NCI-H1417 treated with DMSO at 0.1 percent for 48 hours (cell line): ENCODE data around the gene P2RX1.

Experiments used
- DNase-seq: peaks from one replicate; lab custom pipeline; 2025; lab: John Stamatoyannopoulos, UW

The P2RX1 gene

DNA sequence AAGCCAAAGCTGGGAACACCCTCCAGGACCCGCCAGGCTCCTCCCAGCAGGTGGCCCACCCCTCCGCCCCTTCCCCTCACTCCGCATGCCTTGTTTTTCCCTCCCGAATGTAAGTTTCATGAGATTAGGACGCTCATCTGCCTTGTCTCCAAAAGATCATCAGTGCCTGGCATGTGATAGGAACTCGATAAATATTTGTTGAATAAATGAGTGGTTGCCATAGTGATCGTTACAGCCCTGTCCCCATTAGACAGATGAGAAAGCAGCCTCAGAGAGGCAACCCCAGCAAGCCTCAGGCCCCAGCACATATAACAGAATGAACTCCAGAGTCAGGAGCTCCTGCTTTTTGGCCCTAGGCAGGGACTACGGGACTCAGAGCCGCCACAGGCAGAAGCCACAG, 28.5 kb downstream of the P2RX1 start:
- DNase-seq = no peak

DNA sequence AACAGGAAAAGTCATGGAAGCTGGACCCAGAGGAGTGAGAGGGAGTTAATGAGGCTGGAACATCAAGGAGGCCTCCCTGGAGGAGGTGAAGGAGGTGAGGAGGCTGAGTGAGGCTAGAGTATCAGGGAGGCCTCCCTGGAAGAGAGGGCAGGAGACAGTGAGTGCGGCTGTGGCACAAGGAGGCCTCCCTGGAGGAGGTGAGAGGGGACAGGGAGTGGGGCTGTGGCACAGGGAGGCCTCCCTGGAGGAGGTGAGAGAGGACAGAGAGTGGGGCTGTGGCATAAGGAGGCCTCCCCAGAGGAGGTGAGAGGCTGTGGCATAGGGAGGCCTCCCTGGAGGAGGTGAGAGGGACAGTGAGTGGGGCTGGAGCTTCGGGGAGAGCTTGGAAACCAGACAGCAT, 28.9 kb downstream of the P2RX1 start:
- no peak for DNase-seq

DNA sequence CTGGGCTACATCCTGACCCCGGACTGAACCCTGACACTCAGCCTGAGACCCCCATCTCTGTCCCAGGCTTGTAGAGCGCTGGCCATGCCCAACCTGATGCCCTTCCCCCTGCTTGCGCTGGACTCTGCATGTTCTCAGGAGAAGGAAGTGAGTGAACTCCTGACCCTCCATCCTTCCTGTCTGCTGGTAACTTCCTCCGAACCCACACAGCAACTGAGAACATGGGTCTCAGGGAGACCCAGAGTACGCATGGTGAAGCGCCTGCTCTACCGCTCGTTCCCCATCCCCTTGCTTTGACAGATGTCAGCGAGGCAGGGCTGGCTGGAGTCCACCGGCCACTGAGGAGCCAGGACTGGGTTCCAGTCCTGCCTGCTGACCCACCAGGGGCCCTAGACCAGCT, 29.5 kb downstream of the P2RX1 start:
- DNase-seq = no peak

DNA sequence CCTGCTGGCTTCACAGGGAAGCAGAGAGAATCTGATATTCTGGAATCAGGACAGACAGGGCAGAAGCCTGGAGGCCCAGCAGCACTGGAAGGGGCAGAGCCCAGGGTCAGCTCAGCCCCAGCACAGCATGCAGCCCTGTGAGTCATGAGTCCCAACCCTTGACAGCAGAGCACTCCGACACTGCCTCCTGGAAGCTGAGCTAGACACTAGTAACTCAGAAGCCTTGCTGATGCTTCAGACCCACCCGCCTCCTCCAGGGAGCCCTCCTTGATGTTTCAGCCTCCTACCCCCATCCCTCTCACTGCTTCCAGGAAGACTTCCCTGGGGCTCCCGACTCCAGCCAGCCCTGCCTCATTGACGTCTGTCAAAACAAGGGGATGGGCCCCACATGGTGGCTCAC, 30.3 kb downstream of the P2RX1 start:
- DNase-seq = no peak

DNA sequence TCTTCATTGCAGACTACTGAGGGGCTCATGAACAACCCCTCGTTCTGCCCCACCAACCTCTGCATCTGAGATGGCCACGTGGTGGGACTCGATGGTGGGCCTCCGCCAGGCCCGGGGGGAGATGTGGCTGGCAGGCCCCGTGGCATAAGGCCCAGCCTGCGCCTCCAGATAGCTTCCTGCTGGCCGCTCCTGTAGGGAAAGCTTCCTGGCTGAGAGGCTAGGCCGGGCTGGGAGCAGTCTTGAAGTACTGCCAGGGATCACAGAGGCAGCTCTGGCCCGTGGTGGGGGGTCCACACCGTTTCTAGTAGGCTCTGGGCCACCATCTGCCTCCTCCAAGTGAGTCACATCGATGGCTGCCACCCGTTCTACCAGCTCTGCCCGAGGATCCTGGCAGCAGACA, 31.0 kb downstream of the P2RX1 start:
- DNase-seq = no peak

DNA sequence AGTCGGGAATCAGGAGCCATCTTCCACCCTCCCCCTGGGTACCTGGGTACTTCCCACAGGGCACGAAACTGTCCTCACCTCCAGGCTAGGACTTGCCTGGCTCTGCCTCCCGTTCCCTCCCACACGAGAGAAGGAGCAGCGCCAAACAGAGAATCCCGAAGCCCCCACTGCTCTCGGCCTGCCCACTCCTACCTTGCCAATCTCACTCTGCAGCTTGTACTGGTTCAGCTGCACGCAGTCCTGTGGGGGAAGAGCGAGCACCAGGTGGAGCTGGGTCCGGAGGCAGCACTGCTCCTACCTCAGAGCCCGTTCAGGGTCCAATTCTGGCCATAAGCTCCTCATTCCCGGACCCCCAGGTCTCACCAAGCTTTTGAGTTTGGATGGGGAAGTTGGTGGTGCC, 32.1 kb downstream of the P2RX1 start:
- DNase-seq = no peak

DNA sequence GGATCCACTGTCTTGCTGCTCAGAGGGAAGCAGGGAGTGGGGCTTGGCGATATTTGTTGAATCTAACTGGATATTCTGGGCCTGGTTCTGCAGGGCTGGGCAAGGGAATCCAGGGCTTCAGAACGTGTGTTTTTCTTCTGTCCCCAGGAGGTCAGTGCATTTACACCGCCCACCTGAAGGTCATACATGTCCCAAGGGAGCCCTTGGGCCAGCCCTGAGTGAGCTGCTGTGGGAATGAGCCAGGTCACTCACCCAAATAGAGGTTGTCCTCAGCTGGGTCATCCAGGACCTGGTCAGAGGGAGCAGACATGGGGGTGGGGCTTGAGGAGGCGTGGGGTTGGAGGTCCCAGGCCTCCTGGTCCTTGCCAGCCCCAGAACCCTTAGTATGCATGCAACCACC, 34.0 kb downstream of the P2RX1 start:
- no peak for DNase-seq

DNA sequence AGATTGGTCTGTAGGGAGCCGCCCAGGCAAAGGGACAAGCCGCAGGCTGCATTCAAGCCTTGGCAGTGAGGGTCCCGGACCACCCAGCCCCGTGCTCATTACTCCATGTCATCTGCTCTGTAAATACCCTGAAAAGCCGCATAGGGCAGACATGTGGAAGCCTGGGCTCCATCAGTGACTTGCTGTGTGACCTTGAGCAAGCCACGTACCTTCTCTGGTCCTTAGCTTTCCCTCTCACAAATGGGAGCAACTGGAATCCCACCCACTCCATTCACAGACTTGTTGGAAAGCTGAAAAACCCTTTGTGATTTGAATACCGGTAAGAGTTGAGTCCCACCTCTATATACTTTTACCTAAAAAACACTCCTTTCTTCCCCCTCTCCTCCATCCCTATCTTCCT, 35.3 kb downstream of the P2RX1 start:
- DNase-seq = no peak

DNA sequence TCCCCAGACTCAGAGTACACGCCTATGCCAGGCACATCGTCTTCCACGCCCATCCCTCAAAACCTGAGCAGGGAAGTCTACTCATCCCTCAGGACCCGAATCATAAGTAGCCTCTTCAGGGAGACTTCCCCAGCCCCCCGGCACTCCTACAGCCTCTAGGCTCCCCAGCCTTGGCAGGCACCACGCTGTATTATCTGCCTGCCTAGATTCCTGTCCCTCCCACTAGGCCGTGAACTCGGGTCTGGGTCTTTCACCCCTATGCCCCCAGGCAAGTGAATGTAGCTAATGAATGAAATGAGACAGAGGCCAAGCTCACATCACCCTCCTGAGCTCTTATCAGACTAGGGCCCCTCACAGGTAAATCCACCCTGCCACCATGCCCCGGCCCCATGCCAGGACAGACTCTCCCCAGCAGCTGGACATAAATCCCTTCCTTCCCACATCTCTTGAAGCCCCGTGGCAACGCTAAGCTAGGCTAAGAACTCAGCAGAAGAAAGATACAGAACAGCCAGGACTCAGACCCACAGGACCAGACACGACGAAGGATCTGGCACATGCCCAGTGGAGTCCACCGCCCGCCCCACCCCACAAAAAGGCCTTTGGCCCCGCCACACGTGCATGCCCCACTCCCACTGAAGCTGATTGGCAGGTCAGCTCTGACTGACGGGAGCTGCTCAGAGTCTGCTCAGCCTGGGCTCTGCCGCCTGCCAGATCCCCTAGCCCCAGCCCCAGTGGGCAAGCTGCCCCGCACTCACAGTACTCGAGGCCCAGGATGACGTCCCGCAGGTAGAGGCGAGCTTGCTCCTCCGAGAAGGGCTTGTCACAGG, 36.5 kb downstream of the P2RX1 start:
- DNase-seq = no peak

DNA sequence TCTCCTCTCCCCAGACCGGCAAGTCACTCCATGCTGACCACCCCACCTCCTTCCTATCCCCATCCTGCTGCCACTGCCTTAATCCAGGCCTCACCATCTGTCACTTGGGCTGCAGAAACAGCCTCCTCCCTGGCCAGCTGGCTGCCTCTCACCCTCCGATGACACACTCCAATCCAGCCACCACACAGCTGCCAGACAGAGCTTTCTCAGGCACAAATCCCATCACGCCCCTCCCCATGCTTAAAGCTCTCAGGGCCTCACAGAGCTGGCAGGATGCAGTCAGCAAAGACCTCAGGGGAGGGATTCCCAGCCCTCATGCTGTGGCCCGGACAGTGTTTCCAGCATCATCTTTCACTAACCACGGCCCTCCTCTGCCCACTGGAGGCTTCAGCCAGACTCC, 37.1 kb downstream of the P2RX1 start:
- DNase-seq = no peak

DNA sequence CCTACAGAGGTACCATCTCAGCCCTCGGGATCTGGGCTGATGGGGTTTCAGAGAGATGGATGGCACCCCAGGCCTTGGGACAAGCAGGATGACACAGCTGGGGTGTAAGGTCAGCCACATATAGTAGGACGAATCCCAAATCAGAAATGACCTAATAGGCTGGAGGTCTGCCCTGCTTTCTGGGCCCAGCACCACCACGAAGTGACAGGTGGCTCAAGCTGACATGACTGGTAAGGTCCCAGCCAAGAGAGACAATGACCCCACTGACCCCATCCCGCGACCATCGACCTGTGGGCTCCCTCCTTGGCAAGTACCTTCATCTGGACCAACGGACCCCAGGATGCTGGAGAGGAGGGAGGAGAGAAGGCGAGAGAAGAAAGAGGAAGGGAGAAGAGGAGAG, 39.0 kb downstream of the P2RX1 start:
- no peak for DNase-seq

DNA sequence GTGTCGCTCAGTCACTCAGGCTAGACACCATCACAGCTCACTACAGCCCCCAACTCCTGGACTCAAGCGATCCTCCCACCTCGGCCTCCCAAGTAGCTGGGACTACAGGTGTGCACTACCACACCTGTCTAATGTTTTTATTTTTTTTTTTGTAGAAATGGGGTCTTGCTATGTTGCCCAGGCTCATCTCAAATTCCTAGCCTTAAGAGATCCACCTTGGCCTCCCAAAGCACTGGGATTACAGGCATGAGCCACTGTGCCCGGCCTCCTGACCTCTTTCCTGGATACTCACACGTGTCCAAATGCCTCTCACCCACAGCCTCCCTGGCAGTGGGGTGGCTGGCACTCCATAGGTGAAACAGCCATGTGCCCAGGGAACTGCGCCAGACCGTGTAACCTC, 40.9 kb downstream of the P2RX1 start:
- no peak for DNase-seq

DNA sequence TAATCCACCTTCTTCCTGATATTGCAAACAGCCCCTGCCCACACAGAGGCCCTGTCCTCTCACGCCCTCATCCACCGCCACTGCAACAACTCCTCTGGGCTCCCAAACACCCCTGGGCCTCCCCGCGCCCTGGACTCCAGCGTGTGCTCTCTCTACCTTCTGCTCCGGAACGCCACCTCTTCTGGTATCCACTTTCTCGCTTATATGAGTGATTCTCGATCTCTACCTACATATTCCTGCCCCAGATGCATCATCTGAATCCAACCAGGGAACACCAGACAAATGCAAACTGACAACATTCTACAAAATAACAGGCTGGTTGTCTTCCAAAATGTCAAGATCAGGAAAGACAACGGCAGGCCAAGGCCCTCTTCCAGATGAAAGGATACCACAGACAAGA, 42.4 kb downstream of the P2RX1 start:
- no peak for DNase-seq

DNA sequence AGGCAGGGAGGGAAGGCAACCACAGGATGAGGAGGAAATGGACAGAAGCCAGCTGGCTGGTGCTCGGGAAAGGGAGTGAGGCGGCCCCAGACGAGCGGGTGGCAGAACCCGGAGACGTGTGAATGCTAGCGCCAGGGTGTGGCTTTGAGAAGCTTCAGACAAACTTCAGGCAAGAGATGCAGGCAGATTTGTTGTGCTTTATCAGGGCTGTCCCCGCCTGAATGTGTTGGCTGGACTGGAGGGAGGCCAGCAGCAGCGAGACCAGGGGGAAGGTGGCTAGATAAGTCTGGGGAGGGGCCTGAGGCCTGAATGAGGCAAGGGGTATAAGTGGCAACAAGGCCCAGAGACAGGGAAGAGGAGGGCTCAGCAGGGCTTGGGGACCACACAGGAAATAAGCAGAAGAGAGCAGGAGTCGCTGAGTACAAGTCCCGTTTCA, 45.4 kb downstream of the P2RX1 start:
- DNase-seq = no peak

DNA sequence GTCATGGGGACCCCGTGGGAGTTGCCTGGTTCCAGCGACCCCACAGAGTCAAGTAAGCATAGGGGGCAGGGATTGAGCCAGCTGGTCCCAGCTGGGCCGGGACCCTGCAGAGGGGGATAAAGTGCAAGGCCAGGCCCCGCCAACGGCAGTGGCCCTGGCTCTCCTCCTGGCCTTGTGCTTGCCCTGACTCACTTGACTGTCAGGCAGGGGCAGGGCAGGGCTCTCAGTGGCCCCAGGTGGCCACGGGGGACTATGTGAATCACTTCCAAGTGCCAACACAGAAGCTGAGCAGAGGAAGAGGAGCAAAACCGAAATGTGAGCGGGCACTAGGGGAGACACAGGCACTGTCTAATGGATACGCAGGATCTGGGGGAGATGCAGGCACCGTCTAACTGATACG, 48.7 kb downstream of the P2RX1 start:
- no peak for DNase-seq

DNA sequence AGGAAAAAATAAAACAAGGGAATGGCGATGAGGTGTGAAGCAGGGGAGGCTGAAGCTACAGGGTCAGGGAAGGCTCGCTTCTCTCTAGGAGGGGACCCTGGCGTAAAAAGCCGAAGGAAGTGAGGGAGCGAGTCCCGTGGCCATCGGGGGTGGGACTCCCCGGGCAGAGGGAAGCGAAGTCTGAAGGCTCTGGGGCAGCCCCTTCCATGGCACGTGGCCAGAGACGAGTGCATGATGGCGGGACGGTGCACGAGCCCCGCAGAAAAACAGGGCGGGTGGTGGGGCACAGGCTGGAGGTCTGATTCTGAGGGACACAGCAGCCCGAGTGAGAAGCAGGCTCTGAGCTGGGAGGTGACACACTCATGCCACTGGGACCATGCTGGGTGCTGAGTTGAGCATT, 49.2 kb downstream of the P2RX1 start:
- no peak for DNase-seq

DNA sequence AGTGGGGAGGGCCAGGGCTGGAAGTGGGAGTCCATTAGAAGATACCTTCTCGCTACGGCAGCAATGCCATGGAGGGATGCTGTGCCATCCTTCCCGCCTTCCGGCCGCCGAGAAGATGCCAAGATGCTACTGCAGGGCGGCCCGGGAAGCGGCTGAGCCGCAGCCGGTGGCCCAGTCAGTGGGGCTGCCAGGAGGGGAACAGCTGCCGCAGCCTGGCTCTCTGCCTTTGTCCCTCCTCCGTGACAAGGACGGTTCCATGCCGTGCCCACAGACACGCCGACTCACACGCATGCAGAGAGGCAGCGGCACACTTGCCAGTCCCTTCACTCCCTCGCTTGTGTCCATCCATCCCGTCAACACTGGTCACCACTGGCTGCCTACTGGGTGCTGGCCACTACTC, 50.0 kb downstream of the P2RX1 start:
- DNase-seq = no peak

DNA sequence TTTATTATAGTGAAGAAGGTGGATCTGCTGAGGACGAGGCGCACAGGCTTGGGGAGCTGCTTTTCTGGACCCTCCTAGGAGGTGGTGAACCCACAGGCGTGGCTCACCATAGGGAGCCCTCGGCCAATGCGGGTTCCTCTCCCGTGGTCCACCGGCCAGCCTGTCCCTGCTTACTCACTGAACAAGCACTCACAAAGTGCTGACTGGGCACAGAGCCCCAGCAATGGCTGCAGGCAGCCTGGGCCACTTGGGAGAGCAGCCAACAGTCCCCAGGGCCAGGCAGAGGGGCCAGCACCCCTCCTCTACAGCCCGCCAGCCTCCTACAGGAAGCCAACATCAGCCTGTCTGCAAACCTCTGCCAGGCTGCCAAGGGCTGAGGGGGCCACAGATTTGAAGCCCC, 51.1 kb downstream of the P2RX1 start:
- no peak for DNase-seq

DNA sequence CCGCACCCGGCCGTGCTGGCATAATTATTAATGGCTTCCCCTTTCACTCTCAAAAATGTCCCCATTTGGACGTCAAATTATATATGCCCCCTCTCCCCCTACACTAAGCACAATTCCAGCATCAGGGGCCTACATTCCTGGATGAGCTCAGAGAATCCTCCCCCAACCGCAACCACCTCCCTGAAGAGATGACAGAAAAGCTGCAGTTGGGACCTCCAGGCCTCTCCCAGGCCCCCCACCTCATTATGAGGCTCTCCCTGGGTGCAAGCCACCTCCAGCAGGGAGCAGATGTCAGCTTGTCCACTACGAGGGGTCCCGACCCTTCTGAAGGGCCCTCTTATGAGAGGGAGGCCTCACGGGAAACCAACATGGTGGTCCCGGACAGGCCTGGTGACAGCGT, 51.7 kb downstream of the P2RX1 start:
- DNase-seq = no peak

DNA sequence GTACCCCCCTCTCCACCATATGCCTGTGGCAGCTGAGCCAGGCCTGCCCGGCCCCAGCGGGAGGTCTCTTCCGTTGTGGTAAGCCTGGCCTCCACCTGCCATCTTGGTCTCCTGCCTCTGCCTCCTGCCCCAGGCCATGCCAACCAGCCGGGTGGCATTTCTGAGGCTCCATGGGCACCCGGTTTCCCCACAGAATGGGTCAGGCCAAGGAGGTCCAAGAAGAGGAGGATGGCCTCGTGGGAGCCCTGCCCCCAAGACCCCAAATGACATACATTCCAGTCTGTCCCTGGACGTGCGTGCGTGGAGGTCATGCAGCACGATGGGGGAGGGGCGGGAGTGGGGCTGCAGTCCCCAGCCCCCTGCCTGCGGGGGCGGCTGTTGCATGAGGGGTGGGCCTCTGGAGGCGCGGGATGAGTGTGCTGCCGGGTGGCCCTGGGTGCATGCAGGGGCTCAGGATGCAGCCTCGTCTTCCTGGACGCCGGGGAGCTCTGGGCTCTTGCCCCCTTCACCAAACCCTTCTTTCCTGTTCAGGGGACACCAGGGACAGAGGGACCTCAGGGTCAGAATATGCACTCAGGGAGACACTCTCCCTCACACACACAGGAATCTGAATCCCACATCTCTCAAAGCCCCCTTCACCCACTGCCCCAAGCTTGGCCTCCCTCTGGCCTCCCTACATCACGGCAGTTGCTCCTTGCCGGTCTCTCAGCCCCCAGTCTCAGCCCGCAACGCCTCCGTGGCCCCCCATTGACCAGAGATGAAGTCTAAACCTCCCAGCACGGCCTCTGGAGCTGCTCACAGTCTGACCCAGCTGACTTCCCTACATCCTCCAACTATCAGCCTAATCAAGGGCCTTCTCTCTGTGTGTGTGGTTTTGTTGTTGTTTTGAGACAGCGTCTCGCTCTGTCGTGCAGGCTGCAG, 54.2 kb downstream of the P2RX1 start:
- DNase-seq = no peak

DNA sequence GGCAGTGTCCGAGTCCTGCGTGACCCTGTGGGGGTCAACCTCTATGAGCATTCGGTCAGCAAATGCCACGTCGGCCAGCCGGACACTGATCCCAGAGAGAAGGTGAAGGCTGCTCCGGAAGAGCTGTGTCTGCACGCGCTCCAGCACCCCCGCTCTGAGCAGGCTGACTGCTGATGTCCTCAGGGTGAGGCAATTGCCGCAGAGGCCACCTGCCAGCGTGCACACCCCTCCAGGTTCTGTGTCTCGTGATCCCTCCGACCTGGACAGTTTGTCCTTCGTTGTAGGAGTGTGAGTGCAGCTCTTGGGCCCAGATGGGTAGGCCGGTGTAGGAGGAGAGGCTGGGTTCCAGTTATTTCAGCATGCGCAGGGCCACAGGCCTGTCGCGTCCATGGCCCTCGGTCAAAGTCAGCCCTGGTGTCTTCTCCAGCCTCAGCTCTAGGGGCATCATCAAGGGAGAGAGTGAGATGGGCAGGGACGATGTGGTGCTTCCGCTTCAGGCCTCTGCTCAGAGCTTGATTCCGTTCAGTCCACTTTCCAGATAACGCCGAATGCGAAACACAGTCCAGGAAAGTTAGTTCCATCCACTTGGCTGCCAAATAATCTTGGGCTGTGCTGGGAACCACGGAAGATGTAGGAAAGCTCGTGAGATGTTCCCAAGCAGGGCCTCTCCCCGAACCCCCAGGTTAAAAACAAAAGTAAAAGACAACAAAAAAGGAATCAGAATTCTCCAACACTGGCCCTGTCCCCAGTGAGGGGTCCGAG, 55.1 kb downstream of the P2RX1 start:
- DNase-seq = no peak

DNA sequence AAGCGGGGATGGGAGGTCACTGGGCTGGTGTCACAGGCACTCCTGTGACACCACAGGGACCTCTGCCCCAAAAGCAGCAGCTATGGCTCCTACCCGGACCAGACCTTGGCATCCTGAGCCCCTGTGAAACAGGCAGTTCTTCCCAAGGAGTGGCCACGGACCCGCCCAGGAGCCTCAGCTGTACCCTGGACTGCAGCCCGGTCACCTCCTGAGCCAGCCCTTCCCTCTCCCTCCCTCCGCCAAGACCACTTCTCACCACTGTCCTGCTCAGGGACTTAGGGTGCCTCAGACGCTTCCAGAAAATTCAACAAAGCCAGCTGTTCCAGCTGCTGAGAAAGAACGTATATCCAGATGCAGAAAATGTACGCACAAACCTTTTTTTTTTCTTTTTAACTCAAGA, 56.3 kb downstream of the P2RX1 start:
- DNase-seq = no peak
